GM19023 (cell line): ENCODE results near the gene NAV3.

Source experiments
- ATAC-seq: cut with Tn5 transposase; IDR thresholded peaks from one replicate; pipeline ENCODE4 v1.9.1; 2021; ENCODE audit warnings: mild to moderate bottlenecking, moderate library complexity; ENCODE audit not compliant: unreplicated experiment

The NAV3 gene

DNA sequence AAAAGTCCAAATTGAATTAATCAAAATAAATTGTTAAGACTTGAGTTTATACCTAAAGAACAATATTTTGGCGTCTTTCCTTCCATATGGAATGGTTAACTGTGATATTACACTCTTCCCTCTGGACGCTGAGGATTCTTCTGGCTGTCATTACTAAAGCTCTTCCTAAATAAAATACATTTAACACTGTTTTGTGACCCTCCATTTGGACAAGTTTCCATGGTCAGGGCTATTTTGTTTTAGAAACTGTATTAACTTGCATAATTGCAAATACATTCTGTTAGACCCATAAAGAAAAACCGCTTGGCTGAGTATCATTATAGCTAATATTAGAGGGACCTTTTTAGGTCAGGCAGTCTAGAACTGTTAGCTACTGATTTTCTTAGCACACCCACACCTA lies 87.4 kb downstream of the NAV3 start:
- ATAC-seq = no peak

DNA sequence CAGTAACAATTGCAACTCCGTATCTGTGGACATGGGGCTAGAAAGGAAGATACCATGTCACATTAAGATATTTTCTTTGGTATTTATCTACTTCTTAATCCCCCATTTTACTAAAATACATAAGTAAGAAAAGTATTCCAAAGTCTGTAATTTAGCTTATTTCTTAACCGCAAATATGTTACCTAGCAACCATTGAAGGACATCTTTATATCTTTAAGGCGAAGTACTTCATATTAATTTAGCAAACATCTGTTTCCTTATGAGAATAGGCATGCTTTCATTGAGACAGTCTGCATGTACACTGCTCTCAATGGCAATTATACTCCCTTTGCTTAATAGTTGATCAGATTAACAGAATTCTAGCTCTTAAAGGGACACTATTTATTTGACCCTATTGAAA lies 88.8 kb downstream of the NAV3 start:
- no peak for ATAC-seq

DNA sequence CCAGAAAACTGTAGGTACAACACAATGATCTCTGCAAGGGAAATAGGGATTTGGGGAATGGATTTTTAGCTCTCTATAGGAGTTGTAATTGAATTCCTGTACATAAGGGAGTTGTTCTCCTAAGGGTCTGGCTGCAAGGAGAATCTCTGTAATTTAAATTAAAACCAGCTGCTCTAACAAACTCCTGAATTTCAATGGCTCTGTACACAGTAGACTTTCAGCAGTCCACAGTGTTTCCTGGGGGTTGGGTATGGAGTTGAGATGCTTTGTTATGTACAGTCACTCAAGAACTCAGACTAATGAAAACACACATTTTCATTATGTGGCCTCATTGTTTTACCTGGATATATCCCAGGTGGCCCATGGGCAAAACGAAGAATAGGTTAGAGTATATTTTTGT lies 93.2 kb downstream of the NAV3 start:
- no peak for ATAC-seq

DNA sequence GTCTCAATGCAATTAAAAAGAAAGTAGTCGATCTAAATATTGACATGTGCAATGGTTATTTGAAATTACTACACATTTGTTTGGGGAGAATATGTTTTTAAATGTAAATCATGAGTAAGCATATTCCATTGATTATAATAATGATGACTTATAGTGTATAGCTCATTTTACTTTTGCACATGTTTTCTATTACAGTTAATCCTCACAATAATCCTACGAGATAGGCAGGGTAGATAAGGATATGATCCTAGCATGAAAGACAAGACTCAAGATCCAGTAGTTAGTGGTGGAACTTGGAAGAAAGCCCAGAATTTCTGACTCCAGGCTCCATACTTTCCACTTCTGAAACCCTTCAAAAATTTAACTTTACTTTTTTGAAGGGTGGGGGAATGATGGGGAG lies 94.0 kb downstream of the NAV3 start:
- no peak for ATAC-seq

DNA sequence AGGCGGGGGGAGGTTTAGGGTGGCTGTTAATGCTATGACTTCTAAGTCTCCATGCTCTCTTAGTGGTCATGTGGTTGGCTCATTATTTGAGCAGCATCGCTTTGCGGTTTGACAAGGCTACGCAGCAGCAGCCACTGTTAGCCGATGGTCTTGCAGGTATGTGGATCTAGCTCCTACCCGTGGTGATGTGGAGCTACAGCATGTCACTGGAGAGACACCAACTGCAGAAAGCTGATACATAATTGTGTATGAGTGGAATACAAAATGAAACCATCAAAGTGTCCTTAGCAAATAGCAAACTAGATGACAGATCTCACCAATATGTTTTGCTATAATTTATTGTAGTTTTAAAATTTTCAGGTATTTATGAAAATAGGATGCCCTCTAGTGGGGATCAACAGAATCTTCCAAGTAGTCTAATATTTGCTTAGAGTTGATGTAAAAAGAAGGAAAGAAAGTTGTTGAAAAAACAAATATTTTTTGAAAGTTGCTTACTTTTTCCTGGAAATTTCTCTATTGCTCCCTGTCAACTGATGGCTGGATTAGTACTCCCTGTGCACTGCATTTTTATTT lies 94.9 kb downstream of the NAV3 start:
- peak; percentile 100 for ATAC-seq

DNA sequence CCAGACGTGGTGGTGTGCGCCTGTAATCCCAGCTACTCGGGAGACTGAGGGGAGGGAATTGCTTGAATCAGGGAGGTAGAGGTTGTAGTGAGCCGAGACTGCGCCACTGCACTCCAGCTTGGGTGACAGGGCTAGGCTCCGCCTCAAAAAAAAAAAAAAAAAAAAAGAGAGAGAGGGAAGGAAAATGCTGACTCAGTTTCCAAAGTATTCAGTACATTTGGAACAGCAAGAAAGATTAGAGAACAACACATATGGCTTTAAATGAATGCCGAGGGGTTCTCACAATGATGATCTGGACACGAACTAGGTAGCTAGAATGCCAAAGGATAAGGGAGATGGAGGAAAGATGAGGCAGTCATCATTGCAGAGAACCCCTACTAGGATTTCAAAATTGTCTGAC lies 97.4 kb downstream of the NAV3 start:
- no peak for ATAC-seq

DNA sequence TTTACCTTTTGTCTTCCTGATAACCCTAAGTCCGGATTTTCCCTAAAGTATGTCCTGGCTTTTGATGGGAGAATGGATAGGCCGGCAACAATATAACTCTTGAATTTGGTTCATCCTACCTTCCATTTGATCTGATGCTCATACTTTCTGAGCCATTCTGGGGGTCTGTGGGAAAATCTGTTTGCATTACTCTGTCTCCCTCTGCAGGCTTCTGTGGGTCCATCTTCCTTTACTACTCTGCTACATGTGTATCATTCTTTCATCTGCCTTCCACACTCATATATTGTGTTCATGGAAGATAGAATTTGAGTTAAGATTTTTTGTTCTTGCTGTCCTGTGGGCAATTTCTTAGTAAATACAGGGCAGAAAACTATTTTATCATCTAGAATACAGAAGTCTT lies 101.5 kb downstream of the NAV3 start:
- ATAC-seq = no peak

DNA sequence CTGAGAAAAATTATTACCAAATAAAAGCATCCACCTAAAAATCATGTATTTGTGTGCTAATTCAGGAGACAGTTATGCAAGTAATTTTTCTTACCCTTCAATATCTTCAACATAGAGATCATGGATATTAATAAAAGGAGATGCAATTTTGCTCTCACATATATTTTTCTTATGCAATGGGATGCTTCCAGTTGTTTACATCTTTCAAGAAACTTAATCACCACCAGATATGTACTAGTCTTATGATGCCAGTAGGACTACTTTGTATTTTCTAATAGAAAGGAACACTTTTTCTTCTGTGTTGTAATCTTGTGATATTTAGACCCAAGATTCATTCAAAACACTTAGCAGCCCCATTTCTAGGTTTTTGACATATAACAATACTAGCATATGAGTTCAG lies 107.6 kb downstream of the NAV3 start:
- no peak for ATAC-seq

DNA sequence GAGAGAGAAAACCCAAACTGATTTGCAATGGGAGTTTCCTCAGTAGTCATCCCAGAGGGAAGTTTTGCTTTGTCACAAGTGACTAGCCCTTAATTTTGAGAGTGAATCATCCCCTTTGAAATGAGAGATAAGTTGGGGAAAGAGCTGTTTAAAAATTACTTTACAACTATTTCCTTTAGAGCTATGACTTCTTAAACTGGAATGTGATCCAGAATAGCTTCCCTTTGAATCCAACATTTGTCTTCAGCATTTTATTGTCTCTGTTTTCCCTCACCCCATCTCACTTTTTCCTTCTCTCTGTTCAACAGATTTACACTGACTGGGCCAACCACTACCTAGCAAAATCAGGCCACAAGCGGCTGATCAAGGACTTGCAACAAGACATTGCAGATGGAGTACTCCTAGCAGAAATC lies 109.3 kb downstream of the NAV3 start:
- ATAC-seq = no peak

DNA sequence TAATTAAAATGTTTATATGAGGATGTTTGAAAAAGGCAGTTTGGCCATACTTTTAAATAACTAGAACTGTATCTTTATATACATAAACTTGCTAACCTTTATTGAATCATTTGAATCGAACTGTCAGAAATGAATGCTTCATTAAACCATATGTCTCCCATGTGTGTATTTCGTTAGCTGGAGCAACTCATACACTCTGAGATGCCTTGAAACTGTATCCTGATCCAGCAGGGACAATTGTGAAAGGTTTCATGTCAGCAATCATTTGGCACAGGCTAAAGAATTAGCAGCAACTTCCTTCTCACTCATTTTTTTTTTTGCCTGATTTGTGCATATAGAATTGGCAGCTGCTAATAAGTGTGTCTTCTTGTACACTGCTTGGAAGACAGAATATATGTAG lies 109.9 kb downstream of the NAV3 start:
- ATAC-seq = no peak

DNA sequence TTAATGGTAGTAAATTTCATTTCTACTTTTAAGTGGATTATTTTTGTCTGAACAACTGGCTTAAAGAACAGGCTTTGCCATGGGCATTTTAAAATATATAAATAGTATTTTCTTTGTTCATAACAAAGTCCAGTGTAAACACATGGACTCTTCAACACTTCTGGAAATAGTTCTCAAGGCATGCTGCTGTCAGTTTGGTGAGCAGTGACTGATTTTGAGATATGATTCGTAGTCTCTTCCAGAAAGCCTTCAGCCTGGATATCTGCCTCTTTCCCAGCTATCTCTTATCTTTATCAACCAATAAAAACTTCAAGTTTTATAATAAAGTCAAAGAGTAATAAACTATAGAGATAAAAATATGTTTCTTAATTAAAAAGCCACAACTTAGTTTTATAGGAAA lies 110.7 kb downstream of the NAV3 start:
- no peak for ATAC-seq

DNA sequence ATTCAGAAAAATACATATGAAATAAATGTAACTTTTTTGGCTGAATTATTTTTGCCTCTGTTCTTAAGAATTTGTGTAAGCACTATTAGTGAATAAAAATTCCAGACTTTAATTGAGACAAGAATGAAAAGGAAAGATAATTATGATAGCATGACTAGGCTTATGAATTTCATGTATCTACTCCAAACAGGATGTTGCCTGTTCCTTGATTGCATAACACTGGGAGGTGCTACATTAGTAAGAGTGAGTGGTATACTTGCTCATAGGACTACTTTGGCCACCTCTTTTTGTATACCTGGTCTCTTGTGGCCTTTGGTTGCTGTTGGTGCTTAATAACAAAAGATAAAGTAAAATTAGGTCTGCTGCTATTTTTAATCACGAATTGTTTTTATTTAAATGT lies 112.8 kb downstream of the NAV3 start:
- no peak for ATAC-seq

DNA sequence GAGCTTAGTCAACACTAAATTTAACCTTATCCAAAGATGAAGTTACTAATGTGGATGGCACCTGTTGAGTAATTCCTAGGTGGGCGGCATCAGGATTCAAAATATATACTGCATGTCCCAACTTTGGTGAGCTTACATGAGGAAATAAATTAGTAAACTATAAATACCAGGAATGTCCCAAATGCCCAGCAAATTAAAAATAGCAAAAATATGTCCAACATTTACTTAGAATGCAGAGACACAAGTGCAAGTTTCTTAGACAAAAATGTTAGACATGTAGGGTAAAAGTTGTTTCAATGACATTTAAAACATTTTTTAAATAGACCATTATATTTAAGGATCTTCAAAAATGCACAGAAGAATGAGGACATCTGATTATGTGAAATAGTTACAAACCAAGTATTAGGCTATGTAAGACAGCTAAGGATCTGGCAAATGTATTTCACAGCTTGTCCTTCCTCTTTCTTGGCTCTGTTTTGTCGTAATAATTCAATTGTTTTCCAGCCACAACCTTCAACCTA lies 115.9 kb downstream of the NAV3 start:
- ATAC-seq = no peak

DNA sequence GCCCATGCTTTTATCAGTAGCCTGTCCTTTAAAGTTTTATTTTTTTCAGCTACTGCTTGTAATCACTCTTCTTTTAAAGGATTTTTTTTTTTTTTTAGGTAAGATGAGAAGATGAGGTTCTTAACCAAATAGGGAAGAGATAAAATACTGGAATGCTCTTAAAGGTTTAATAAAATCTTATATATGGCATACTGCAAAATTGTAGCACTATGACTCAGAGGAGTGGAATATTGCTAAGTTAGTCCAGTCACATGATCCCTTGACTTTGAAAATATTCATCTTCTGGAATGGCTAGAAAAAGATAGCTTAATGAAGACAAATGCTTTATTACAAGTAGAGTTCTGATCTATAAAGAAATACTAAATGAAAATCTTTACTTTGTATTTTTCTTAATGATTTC lies 116.6 kb downstream of the NAV3 start:
- no peak for ATAC-seq

DNA sequence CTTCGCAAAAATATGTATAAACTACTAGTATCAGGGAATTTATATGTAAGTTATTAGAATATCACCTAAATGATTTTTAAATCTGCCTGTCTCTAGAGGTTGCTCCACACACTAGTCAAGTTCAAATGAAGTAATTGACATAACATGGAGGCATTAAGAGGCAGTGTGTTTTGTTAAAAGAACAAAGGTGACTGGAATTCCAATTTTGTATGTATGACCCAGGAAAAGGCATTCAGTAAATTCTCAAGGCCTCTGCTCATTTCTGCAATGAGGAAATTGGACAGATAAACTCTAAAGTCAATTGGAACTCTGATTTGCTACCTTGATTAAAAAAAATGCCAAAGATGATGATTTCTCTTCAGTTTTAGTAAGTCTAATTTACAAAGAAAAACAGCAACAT lies 117.1 kb downstream of the NAV3 start:
- no peak for ATAC-seq

DNA sequence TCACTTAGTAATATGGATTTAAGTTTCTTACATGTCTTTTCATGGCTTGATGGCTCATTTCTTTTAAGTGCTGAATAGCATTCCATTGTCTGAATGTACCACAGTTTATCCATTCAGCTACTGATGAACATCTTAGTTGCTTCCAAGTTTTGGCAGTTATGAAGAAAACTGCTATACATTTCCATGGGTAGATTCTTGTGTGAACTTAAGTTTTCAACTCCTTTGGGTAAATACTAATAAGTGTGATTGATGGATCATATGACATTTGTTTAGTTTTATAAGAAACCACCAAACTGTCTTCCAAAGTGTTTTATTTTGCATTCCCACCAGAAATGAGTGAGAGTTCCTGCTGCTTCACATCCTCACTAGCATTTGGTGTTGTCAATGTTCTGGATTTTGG lies 119.2 kb downstream of the NAV3 start:
- no peak for ATAC-seq

DNA sequence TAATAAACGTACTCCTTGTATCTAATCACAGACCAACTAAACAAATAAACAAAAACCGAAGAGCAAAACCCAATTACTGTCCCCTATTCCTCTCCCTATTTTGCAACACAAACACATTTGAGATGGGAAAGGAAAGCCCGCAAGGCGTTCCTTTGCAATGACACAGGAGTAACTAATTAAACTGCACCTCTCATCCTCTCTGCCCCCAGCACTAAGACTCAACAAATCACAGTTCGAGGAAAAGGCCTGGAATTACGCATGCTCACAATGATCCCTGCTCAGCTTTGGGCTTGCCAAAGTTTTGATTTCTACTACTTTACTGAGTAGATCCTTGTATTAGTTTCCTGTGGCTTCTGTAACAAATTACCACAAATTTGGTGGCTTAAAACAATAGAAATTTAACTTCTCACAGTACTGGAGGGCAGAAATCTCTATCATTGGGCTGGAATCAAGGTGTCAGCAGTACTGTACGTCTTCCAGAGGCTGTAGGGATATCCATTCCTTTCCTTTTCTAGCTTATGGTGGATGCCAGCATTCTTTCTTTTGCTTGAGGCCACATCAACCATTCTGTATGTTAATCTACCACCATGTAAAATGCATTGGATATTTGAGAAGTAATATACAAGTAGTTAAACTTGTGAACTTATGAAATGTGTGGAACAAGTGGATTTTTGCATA lies 123.0 kb downstream of the NAV3 start:
- no peak for ATAC-seq

DNA sequence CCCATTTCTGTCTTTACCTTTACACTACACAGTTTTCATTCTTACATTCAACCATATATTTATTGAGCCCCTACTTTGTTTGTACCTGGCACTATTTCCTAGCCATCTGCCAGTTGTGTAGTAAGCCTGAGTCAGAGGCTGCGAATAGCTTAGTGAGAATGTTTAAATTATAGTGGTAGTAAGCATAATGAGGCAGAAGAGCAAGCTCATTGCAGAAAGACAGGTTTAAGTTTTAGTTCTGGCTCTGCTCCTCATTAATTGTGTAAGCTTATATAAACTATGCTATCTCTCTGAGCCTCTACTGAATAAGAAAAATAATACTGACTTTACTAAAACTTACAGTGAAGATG lies 123.5 kb downstream of the NAV3 start:
- no peak for ATAC-seq

DNA sequence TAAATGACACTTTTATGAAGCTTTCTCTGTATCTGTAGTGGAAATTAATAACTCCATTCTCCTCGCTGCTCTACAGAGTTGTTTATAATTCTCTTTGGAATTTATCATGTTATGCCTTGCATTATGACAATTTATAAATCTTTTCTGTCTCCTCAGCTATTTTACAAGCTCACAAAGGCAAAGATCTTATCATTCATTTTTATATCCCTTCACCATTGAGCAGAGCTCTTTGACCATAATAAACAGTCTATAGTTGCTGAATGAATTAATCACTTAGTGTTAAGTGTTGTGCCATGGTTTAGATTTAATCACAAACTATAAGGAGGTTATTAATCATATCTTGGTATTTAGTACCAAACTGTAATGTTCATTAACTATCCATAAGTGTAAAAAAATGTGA lies 126.4 kb downstream of the NAV3 start:
- no peak for ATAC-seq

DNA sequence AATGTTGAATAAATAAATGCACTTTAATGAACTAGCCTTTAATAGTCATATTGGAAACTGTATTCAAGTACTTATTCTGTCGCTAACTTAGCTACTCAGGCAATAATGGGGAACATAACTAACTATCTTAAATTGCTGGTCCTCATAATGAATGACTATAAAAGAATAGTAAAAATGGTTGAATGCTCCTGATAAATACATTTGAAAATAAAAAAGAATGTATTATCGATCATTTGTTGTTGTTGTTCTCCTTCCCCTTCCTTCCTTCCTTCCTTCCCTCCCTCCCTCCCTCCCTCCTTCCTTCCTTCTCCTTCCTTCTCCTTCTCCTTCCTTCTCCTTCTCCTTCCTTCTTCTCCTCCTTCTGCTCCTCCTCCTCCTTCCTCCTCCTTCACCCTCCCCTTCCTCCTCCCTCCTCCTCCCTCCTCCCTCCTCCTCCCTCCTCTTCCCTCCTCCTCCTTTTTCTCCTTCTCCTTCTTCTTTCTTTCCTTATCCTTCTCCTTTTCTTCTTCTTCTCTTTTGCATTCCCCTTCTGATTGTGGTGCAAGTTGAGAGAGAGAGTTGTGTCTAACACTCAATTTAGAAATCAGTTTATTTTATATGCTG lies 133.0 kb downstream of the NAV3 start:
- no peak for ATAC-seq

DNA sequence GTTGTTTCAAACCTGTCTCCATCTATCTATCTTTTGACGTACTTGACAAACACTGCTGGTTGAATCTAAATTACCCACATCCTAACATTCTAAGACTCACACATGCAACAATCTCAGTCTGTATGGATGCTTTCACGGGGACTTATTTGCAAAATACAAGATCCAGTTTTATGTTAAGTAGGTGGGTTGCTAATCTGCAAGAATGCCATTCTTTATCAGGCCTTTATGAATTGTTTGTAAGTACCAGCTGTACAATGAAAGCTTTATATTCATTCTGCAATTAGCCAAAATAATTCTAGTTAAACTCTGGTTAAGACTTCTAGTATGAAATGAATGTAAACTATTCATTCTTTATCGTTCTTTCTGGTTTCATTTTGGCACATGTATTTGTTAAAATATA lies 135.1 kb downstream of the NAV3 start:
- ATAC-seq = no peak

DNA sequence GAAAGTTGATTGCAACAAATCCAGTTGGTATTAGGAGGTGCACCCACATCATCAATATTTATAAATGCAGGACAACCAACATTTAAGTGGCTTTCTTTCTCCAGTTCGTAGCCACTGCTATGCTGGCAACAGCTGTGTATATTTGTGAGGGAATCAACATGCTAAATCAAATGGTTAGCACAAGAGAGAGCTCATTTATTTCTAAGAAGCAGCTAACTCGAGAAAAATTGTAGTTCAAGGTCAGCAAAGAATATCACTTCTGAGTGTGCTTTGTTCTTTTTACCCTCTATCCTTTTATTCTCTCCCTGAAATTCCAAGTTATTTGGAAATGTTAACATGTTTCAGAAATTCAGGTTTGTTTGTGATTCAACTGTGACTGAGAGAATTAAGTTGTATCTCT lies 137.3 kb downstream of the NAV3 start:
- ATAC-seq = no peak

DNA sequence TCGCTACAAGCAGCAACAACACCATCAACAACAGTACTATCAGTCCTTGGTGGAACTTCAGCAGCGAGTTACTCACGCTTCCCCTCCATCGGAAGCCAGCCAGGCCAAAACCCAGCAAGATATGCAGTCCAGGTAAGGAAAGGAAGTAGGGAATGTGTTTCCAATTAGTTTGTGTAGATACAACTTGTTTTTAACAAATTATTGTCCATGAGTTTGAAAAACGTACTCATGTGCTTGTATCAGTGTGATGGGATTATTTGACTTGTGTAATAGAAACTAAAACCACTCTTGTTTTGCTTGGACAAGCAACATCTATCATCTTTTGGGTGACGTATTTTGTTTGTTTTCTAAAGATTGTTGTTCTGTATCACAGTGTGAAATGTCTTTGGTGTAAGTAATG lies 137.9 kb downstream of the NAV3 start:
- ATAC-seq = no peak
